ENCODE results near the gene C16orf54.
"Not testable (repeated sequence)": the region's sequence is repeated elsewhere in the genome, so short reads cannot be mapped to it uniquely, and the experiment has no call there.

The C16orf54 gene

GRCh38 chr16:29694384-29695195 lies 51.2 kb downstream of the C16orf54 start:
- peaks cover 5% of the 10 kb centered on the region for H3K9me3 ChIP-seq (ENCODE audit: control insufficient read depth, low read length)
- no peak overlapping the region for H3K27ac ChIP-seq (ENCODE audit: low read depth, low read length, severe bottlenecking)
- WGBS, 2 experiments (ENCODE audit: insufficient coverage in 2 of 2) = 96 to 98% methylated on average over 28 to 32 of the region's 41 CpGs
- peaks cover 31% of the 10 kb centered on the region for H3K36me3 ChIP-seq (ENCODE audit: control insufficient read depth, insufficient read depth, low read length)
- no peaks in the 10 kb centered on the region for H3K4me1 ChIP-seq (ENCODE audit: control insufficient read depth, insufficient read depth, low read length, poor library complexity, severe bottlenecking)
- no peak overlapping the region for H3K4me3 ChIP-seq (ENCODE audit: extremely low read depth, insufficient read depth, low read length, poor library complexity, severe bottlenecking)

DNA sequence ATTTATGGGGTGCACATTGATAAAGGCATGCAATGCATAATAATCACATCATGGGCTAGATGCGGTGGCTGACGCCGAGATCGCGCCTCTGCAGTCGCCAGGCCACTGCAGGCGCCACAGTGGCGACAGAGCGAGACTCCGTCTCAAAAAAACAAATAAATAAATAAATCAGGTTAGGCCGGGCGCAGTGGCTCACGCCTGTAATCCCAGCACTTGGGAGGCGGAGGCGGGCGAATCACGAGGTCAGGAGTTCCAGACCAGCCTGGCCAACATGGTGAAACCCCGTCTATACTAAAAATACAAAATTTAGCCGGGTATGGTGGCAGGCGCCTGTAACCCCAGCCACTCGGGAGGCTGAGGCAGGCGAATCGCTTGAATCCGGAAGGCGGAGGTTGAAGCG lies 53.2 kb downstream of the C16orf54 start:
- not testable (repeated sequence) for H3K4me1 ChIP-seq (ENCODE audit: control insufficient read depth, insufficient read depth, low read length, poor library complexity, severe bottlenecking); H3K27ac ChIP-seq (ENCODE audit: low read depth, low read length, severe bottlenecking); H3K9me3 ChIP-seq (ENCODE audit: control insufficient read depth, low read length); H3K4me3 ChIP-seq (ENCODE audit: extremely low read depth, insufficient read depth, low read length, poor library complexity, severe bottlenecking)
- H3K36me3 ChIP-seq (ENCODE audit: control insufficient read depth, insufficient read depth, low read length) = peaks cover 39% of the 10 kb centered on the region
- WGBS, 2 experiments (ENCODE audit: insufficient coverage in 2 of 2) = 95 to 97% methylated on average over 15 to 22 of the region's 26 CpGs

Data from mesodermal cell (in vitro differentiated cells).